ENCODE data around the gene PRKCA.

The PRKCA gene

DNA sequence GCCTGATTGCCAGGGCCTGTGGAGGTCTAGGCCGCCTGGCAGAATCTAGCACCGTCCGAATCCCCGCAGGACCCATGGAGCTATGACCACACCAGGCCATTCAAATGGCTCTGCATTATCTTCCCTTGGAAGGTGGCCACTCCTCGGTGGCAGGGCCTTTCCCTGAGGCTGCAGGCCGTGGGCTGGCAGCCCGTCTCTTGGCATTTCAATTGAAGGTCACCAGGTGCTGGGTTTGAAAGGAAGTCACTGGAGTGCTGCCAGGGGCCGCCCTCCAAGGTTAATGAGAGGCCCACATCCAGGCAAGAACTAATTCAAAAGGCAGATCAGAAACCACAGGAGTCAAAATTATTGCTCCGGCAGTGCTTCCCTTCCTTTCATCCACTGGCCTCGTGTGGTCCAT is 504.8 kb downstream of the PRKCA start:
- TF ChIP-seq, protein P1, sequence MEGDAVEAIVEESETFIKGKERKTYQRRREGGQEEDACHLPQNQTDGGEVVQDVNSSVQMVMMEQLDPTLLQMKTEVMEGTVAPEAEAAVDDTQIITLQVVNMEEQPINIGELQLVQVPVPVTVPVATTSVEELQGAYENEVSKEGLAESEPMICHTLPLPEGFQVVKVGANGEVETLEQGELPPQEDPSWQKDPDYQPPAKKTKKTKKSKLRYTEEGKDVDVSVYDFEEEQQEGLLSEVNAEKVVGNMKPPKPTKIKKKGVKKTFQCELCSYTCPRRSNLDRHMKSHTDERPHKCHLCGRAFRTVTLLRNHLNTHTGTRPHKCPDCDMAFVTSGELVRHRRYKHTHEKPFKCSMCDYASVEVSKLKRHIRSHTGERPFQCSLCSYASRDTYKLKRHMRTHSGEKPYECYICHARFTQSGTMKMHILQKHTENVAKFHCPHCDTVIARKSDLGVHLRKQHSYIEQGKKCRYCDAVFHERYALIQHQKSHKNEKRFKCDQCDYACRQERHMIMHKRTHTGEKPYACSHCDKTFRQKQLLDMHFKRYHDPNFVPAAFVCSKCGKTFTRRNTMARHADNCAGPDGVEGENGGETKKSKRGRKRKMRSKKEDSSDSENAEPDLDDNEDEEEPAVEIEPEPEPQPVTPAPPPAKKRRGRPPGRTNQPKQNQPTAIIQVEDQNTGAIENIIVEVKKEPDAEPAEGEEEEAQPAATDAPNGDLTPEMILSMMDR (IDR thresholded peaks at IDR 0.05; ENCODE audit: low read depth, low read length), result no peak
- no peak for DNase-seq (ENCODE audit: extremely low read depth, low read depth)

DNA sequence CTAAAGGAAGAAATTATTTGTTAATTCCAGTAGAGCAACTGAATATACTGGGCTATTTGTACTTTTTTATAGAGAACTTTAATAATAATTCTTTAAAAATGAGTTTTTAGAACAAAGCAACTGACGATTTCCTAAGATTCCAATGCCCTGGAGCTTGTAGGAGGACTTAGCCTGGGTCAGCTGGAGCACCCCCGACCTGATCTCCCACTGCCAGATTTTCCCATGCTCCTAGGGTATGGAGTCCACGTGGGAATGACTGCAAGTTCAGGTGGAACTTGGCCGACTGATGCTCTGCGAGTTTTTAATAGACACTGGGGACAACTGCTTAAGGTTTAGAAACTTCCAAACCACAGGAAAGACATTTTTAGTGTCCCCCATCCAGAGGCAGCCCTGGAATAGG is 507.0 kb downstream of the PRKCA start:
- no peak for DNase-seq (ENCODE audit: extremely low read depth, low read depth)

DNA sequence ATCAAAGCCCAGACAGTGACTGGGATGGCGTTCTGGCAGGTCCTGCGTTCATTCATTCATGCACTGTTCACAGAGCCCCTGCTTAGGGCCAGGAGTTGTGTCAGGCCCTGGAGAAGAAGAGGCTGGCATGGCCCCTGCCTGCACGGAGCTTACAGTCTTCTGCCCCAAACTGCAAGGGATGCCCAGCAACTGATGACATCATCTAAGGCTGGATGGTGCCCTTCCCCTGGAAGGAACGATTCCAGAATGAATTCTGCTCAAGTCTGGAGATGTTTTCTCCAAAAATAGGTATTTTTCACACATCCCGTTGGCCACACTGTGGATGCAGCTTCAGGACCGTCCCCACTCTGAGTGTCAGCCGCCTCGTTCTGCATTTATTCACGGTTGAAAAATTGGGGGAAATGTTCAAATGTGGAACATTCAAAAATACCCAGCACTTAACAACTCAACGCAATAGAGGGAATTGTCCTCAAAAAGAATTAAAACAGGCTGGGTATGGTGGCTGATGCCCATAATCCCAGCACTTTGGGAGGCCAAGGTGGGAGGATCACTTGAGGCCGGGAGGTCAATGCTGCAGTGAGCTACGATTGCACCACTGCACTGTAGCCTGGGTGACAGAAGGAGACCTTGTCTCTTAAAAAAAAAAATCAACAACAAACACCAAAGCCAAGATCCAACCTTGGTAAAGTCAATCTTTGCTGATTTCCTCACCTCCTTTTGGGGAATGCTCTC is 508.7 kb downstream of the PRKCA start:
- TF ChIP-seq, protein P1 (IDR thresholded peaks at IDR 0.05; ENCODE audit: low read depth, low read length), result no peak
- DNase-seq (ENCODE audit: extremely low read depth, low read depth), result no peak

More for the DNA sequence above, 507.0 kb downstream of the PRKCA start:
- TF ChIP-seq, protein P1 (IDR thresholded peaks at IDR 0.05; ENCODE audit: low read depth, low read length), result no peak

DNA sequence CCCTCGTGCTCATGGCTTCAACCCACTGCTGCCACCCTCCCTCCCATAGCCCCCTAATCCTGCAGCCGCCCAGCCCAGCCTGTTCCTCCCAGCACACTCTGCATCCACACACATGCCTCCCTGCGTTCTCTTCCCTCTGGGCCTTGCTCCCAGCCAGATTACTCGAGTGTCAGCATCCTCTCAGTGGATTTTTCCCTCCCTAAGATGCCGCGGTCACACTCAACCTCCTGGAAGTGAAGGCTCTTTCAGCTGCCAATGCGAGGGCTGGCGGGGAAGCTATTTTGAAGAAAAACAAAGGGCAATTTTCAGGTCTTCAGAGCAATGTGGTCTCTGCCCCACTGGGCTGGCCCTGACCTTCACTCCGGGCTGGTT is 509.3 kb downstream of the PRKCA start:
- TF ChIP-seq, protein P1 (IDR thresholded peaks at IDR 0.05; ENCODE audit: low read depth, low read length), result no peak
- DNase-seq (ENCODE audit: extremely low read depth, low read depth), result no peak

DNA sequence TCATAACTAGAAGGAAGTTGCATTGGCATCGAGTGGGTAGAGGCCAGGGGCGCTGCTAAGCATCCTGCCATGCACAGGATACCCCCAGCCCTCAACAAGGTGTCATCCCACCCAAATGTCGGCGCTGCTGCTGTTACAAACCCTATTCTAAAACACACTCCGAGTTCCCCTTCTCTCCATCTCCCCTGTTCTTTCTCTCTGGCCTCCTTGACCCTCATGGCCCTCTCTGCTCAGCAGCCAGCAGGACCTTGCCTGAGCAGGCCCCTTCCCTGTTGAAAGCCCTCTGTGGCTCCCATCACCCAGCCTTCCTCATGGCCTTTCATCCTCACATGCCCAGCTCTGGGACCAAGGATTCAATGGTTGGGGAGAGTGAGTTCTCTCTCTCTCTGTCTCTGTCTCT is 510.2 kb downstream of the PRKCA start:
- TF ChIP-seq, protein P1 (IDR thresholded peaks at IDR 0.05; ENCODE audit: low read depth, low read length), result no peak
- no peak for DNase-seq (ENCODE audit: extremely low read depth, low read depth)

DNA sequence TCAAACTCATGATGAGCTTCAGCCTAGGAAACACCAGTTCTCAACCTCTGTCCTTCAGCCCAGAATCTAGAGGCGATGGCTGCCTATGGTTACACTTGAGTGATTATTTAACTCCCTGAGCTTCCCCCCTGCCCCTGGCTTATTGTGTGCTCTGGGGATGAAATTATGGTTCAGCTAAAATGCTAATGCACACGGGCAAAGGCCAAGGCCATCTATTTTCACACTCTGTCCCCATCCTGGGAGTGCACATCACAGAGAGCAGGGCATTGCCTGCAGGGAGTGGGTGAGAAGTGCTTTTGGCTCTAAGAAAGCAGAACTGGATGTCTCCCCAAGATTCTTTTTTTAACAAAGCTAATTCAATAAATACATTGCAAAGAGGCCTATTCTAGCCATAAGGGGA is 510.9 kb downstream of the PRKCA start:
- DNase-seq (ENCODE audit: extremely low read depth, low read depth), result no peak
- TF ChIP-seq, protein P1 (IDR thresholded peaks at IDR 0.05; ENCODE audit: low read depth, low read length), result no peak

DNA sequence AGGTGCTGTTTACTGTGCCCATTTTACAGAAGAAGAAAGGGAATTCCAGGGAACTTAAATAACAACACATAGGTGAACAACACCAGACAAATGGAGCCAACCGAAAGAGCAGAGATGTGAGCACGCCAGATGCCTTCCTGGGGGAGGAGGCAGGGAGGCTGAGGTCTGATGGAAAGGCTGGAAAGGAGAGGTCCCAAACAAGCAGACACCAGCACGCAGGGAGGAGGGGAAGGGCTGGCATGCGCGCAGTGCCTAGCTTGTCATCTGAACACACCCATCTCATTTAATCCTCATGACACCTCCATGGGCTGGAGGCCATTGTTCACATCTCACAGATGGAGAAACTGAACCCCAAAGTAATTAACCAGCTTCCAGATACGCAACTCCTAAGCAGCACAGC is 511.6 kb downstream of the PRKCA start:
- TF ChIP-seq, protein P1 (IDR thresholded peaks at IDR 0.05; ENCODE audit: low read depth, low read length), result no peak
- DNase-seq (ENCODE audit: extremely low read depth, low read depth), result no peak

Measured in AG09319 (cell line).